ENCODE data around the gene DDC. TPM values are rescaled to one million over a fixed set of nuclear protein-coding genes. Genes with fewer than 3 reads are reported as not detected.
"Not testable (repeated sequence)": the region's sequence is repeated elsewhere in the genome, so short reads cannot be mapped to it uniquely, and the experiment has no call there.

The DDC gene
- polyA plus RNA-seq, 1 donor from 2014 or later = not detected

DNA sequence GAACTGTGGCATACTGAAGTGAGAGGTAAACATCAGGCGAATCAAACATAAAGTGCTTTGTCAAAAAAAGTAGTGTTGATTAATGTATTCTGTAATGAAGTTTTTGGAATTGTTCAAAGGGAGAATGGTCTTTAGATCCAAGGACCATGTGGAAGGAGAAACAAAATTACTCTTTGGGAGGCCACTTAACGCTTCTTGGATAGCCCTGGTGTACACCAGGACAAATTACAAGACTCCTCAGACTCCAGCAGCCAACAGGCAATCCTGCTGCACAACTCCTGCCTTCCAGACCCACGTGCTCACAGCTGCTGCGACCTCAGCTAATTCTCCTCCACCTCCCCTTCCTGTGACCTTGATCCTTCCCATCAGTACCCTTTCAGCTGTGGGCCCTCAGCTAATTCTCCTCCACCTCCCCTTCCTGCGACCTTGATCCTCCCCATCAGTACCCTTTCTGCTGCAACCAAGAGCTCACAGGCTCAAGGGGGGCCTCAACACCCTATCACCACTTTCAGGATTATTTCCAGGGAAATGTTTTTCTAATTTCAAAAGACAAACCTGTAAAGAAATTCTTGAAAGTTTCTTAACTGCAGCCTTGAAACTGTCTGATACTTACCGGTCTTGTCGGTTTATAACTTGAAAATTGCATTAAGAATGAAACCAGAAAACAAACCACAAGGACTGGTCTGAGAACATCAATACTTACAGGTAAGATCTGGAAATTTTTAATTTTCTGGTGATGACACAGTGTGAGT, 29.7 kb upstream of the DDC start:
- H3K27me3 Mint-ChIP-seq = peaks cover 35% of the 10 kb centered on the region
- H3K27ac Mint-ChIP-seq = no peak overlapping the region
- H3K4me3 Mint-ChIP-seq = no peak overlapping the region
- no peaks in the 10 kb centered on the region for H3K36me3 Mint-ChIP-seq
- H3K9me3 Mint-ChIP-seq = no peaks in the 10 kb centered on the region
- no peaks in the 10 kb centered on the region for H3K4me1 Mint-ChIP-seq

DNA sequence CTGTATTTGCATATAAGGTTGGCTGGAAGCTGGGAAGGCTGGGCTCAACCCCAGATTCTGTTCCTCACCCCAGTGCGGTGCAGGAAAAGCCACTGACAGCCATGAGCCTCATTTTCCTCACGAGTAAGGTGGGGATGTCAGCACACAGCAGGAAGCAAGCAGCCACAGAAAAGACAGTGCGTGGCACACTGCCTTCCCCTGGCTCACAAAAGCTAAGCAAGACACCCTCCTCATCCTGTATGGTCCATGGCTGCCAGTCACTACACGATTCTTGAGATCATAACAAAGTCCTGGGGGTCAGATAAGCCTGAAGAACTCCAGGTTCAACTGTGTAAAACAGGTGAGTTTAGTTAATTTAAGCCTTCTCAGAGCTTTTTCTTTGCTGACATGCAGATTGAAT, 28.9 kb upstream of the DDC start:
- Mint-ChIP-seq H3K4me1 (no peaks in the 10 kb centered on the region), H3K27me3 (peaks cover 34% of the 10 kb centered on the region), H3K9me3 (no peaks in the 10 kb centered on the region), H3K36me3 (no peaks in the 10 kb centered on the region), H3K4me3 (no peak overlapping the region), H3K27ac (no peak overlapping the region)

DNA sequence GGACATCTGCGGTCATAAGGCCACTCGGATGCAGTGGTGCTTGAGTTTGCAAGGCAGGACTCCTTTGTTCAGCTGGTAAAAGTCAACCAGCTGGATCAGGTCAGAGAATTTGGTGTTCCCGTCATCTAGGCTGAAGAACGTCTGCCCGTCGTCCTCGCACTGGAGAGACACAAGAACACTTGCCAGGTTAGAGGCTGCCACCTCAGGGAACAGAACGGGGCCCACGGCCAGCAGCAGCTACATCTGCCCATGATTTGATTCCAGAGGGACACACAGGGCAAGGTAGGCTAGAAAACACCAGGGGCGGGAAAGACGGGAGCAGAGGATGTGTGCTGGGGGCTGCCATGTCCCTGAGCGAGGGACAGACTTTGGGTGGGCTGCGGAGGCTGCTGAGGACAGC, 27.7 kb upstream of the DDC start:
- H3K27ac Mint-ChIP-seq = no peak overlapping the region
- H3K27me3 Mint-ChIP-seq = peaks cover 31% of the 10 kb centered on the region
- H3K9me3 Mint-ChIP-seq = no peaks in the 10 kb centered on the region
- H3K4me1 Mint-ChIP-seq = no peaks in the 10 kb centered on the region
- H3K36me3 Mint-ChIP-seq = no peaks in the 10 kb centered on the region
- H3K4me3 Mint-ChIP-seq = no peak overlapping the region

GRCh38 chr7:50591480-50592438, 26.6 kb upstream of the DDC start:
- H3K4me3 Mint-ChIP-seq = peak overlapping the region in 1 of 4 donors; percentile 49
- no peaks in the 10 kb centered on the region for H3K4me1 Mint-ChIP-seq
- H3K36me3 Mint-ChIP-seq = no peaks in the 10 kb centered on the region
- no peak overlapping the region for H3K27ac Mint-ChIP-seq
- H3K9me3 Mint-ChIP-seq = no peaks in the 10 kb centered on the region
- peaks cover 34% of the 10 kb centered on the region for H3K27me3 Mint-ChIP-seq

GRCh38 chr7:50591098-50591479, 25.9 kb upstream of the DDC start:
- Mint-ChIP-seq H3K27me3 (peaks cover 34% of the 10 kb centered on the region), H3K27ac (no peak overlapping the region), H3K36me3 (no peaks in the 10 kb centered on the region), H3K4me1 (no peaks in the 10 kb centered on the region), H3K4me3 (no peak overlapping the region), H3K9me3 (peaks cover 0 to 2% (median 0%) of the 10 kb centered on the region in 3 donors)

- H3K9me3 Mint-ChIP-seq = peaks cover 0 to 3% (median 0%) of the 10 kb centered on the region in 3 donors
Measured at GRCh38 chr7:50590535-50590934, 25.3 kb upstream of the DDC start.

DNA sequence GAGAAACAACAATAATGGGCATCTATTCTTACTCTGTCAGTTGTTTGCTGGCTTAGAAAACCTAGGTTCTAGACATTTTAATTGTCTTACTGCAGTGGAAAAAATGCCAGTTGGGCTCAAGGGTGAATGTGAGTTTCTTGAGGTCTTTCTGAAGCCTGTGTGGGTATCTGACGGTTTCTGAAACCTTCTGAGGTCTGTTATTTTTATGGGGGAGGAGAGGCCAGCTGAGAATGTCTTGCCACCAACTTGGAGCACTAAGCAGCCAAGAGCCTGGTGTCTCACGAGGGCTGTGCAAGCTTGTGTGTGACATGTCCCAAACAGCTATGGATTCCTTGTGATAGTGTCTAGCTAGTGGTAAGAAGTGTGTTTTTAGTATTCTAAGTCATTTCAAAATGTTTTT, 24.2 kb upstream of the DDC start:
- Mint-ChIP-seq H3K9me3 (peaks cover 0 to 3% (median 0%) of the 10 kb centered on the region in 3 donors), H3K36me3 (no peaks in the 10 kb centered on the region), H3K27ac (no peak overlapping the region), H3K27me3 (peaks cover 30% of the 10 kb centered on the region), H3K4me1 (no peaks in the 10 kb centered on the region), H3K4me3 (no peak overlapping the region)

More at GRCh38 chr7:50590535-50590934, 25.3 kb upstream of the DDC start:
- peaks cover 34% of the 10 kb centered on the region for H3K27me3 Mint-ChIP-seq
- no peaks in the 10 kb centered on the region for H3K36me3 Mint-ChIP-seq
- H3K27ac Mint-ChIP-seq = no peak overlapping the region
- no peak overlapping the region for H3K4me3 Mint-ChIP-seq
- no peaks in the 10 kb centered on the region for H3K4me1 Mint-ChIP-seq

GRCh38 chr7:50588937-50589336, 23.7 kb upstream of the DDC start:
- Mint-ChIP-seq H3K4me1 (peaks cover 0 to under 1% (median 0%) of the 10 kb centered on the region in 3 donors), H3K27ac (no peak overlapping the region), H3K9me3 (peaks cover 0 to 3% (median 2%) of the 10 kb centered on the region in 3 donors), H3K27me3 (peaks cover 30% of the 10 kb centered on the region), H3K4me3 (no peak overlapping the region), H3K36me3 (no peaks in the 10 kb centered on the region)

DNA sequence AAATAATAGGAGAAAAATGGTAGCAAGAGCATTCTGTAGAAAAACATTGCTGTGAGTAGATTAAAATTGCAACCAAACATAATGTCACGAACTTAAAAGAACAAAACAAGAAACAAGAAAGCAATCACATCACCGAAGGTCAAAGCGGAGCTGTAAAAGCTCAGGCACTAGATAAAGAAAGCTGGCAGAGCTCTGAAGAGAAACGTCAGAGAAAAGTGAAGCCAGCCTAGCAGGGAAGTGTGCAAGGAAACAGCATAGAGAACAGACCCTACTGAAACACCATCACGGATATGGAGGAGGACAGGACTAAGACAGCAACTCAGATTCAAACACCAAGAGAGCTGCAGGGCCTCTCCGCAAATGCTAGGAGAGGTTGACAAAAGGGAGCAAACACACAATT, 22.5 kb upstream of the DDC start:
- no peaks in the 10 kb centered on the region for H3K36me3 Mint-ChIP-seq
- H3K4me1 Mint-ChIP-seq = peaks cover 0 to 1% (median 0%) of the 10 kb centered on the region in 3 donors
- no peak overlapping the region for H3K27ac Mint-ChIP-seq
- peaks cover 2 to 14% (median 10%) of the 10 kb centered on the region in 3 donors for H3K9me3 Mint-ChIP-seq
- peaks cover 28% of the 10 kb centered on the region for H3K27me3 Mint-ChIP-seq
- no peak overlapping the region for H3K4me3 Mint-ChIP-seq

- Mint-ChIP-seq H3K27ac (no peak overlapping the region), H3K27me3 (peaks cover 8% of the 10 kb centered on the region), H3K36me3 (no peaks in the 10 kb centered on the region), H3K4me3 (no peak overlapping the region), H3K9me3 (peaks cover 3 to 14% (median 10%) of the 10 kb centered on the region in 3 donors), H3K4me1 (peaks cover 0 to 1% (median 0%) of the 10 kb centered on the region in 3 donors)
Measured at GRCh38 chr7:50584793-50585408, 19.7 kb upstream of the DDC start.

DNA sequence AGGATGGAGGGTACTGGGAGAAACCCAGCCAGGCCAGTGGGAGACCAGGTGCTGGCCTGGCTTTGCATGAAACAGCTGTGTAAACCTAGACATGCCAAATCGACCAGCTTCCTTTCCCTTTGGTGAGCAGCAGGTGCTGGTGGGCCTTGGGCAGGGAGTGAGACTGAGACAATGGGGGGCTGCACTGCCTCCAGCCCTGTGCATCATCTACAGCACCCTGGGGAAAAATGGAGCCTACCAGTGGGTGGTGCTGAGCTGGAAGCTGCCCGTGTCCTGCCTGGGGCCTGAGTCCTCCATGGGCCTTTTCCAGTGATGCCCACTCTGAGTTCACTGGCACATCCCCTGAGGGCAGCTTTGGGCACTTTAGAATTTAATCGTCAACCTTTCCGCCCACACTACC, 19.2 kb upstream of the DDC start:
- H3K27me3 Mint-ChIP-seq = peaks cover 11% of the 10 kb centered on the region
- no peak overlapping the region for H3K27ac Mint-ChIP-seq
- no peaks in the 10 kb centered on the region for H3K36me3 Mint-ChIP-seq
- no peak overlapping the region for H3K4me3 Mint-ChIP-seq
- H3K9me3 Mint-ChIP-seq = peaks cover 3 to 14% (median 10%) of the 10 kb centered on the region in 3 donors
- peaks cover 0 to 1% (median 0%) of the 10 kb centered on the region in 3 donors for H3K4me1 Mint-ChIP-seq

DNA sequence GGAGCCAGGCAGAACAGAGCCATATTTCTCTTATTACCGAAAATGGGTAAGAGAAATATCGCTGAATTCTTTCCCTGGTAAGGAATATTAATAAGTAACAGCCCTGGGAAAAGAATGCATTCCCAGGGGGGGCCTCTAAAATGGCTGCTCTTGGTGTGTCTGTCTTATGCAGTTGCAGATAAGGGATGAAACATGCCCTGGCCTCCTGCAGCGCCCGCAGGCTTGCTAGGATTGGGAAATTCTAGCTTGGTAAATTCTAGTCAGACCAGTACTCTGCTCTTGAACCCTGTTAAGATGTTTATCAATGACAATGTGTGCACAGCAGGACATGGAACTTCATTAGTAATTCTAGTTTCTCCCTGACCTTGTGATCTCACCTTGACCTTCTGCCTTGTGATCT, 18.1 kb upstream of the DDC start:
- not testable (repeated sequence) for H3K36me3 Mint-ChIP-seq, H3K4me3 Mint-ChIP-seq, H3K27ac Mint-ChIP-seq, H3K4me1 Mint-ChIP-seq
- Mint-ChIP-seq H3K9me3 (peaks cover 3 to 14% (median 10%) of the 10 kb centered on the region in 3 donors), H3K27me3 (peaks cover 11% of the 10 kb centered on the region)

DNA sequence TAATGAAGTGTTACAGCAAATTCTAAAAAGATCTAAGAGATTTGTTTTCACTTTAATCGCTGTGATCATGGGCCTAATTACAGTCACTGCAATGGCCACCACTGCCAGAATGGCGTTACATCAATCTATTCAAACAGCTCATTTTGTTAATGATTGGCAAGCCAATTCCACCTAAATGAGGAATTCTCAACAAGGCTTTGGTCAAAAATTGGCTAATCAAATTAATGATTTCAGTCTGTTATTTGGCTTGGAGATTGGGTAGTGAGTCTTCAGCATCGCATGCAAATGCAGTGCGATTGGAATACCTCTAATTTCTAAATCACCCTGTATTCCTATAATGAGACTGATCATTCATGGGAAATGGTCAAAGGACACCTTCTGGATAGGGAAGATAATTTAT, 17.1 kb upstream of the DDC start:
- Mint-ChIP-seq H3K9me3 (peaks cover 3 to 14% (median 12%) of the 10 kb centered on the region in 3 donors), H3K27me3 (peaks cover 11% of the 10 kb centered on the region)
- H3K4me3 Mint-ChIP-seq, H3K27ac Mint-ChIP-seq, H3K36me3 Mint-ChIP-seq, H3K4me1 Mint-ChIP-seq: not testable (repeated sequence)

- H3K9me3 Mint-ChIP-seq = peaks cover 3 to 14% (median 10%) of the 10 kb centered on the region in 3 donors
- not testable (repeated sequence) for H3K36me3 Mint-ChIP-seq, H3K4me1 Mint-ChIP-seq, H3K27ac Mint-ChIP-seq
- H3K27me3 Mint-ChIP-seq = peaks cover 13% of the 10 kb centered on the region
- H3K4me3 Mint-ChIP-seq = peak overlapping the region in 1 of 4 donors; percentile 68
Measured at GRCh38 chr7:50580666-50581065, 15.5 kb upstream of the DDC start.

GRCh38 chr7:50580057-50580456, 14.9 kb upstream of the DDC start:
- Mint-ChIP-seq H3K27me3 (peaks cover 13% of the 10 kb centered on the region), H3K4me1 (peaks cover 0 to 1% (median 0%) of the 10 kb centered on the region in 3 donors), H3K4me3 (no peak overlapping the region), H3K27ac (no peak overlapping the region), H3K36me3 (no peaks in the 10 kb centered on the region), H3K9me3 (peaks cover 3 to 14% (median 10%) of the 10 kb centered on the region in 3 donors)

All from IgD-negative memory B cell (primary cell).